ENCODE measurements around the gene FTO. TPM values are rescaled to one million over a fixed set of nuclear protein-coding genes. Genes with fewer than 3 reads are reported as not detected.

FTO gene
- total RNA-seq, 1 donor from 2014 or later, result 107 TPM

- Mint-ChIP-seq H3K4me3 (no peak overlapping the region), H3K27ac (ENCODE audit: unreplicated experiment) (peak overlapping the region; percentile 7), H3K27me3 (ENCODE audit: low read depth) (no peaks in the 10 kb centered on the region), H3K9me3 (peaks cover 5% of the 10 kb centered on the region), H3K36me3 (ENCODE audit: low read depth) (peaks cover 4% of the 10 kb centered on the region), H3K4me1 (peaks cover 21% of the 10 kb centered on the region)
- DNase-seq (ENCODE audit: low read depth, low spot score), result no peak
- no peak for TF ChIP-seq CTCF (conservative IDR thresholded peaks at IDR 0.05)
Observed at GRCh38 chr16:54142787-54143186, 438.8 kb downstream of the FTO start.

- no peak for TF ChIP-seq CTCF (conservative IDR thresholded peaks at IDR 0.05)
- H3K4me1 Mint-ChIP-seq, result peaks cover 21% of the 10 kb centered on the region
Observed at GRCh38 chr16:54143410-54143809, 439.5 kb downstream of the FTO start.

GRCh38 chr16:54143934-54144571 is 440.1 kb downstream of the FTO start:
- Mint-ChIP-seq H3K27me3 (ENCODE audit: low read depth) (no peaks in the 10 kb centered on the region), H3K4me1 (peaks cover 21% of the 10 kb centered on the region), H3K27ac (ENCODE audit: unreplicated experiment) (peak overlapping the region; percentile 81), H3K36me3 (ENCODE audit: low read depth) (no peaks in the 10 kb centered on the region), H3K9me3 (no peaks in the 10 kb centered on the region), H3K4me3 (no peak overlapping the region)
- TF ChIP-seq CTCF (conservative IDR thresholded peaks at IDR 0.05), result no peak
- DNase-seq (ENCODE audit: low read depth, low spot score), result no peak

More at GRCh38 chr16:54143410-54143809, 439.5 kb downstream of the FTO start:
- H3K9me3 Mint-ChIP-seq, result peaks cover under 1% of the 10 kb centered on the region
- H3K27me3 Mint-ChIP-seq (ENCODE audit: low read depth), result no peaks in the 10 kb centered on the region
- H3K4me3 Mint-ChIP-seq, result no peak overlapping the region
- peaks cover under 1% of the 10 kb centered on the region for H3K36me3 Mint-ChIP-seq (ENCODE audit: low read depth)
- no peak for DNase-seq (ENCODE audit: low read depth, low spot score)
- H3K27ac Mint-ChIP-seq (ENCODE audit: unreplicated experiment), result peak overlapping the region; percentile 81

GRCh38 chr16:54144572-54144947 is 440.6 kb downstream of the FTO start:
- Mint-ChIP-seq H3K9me3 (no peaks in the 10 kb centered on the region), H3K27ac (ENCODE audit: unreplicated experiment) (no peak overlapping the region), H3K27me3 (ENCODE audit: low read depth) (no peaks in the 10 kb centered on the region), H3K4me3 (no peak overlapping the region), H3K4me1 (peaks cover 21% of the 10 kb centered on the region), H3K36me3 (ENCODE audit: low read depth) (no peaks in the 10 kb centered on the region)
- no peak for DNase-seq (ENCODE audit: low read depth, low spot score)
- no peak for TF ChIP-seq CTCF (conservative IDR thresholded peaks at IDR 0.05)

- Mint-ChIP-seq H3K27ac (ENCODE audit: unreplicated experiment) (no peak overlapping the region), H3K4me1 (peaks cover 21% of the 10 kb centered on the region), H3K9me3 (no peaks in the 10 kb centered on the region), H3K36me3 (ENCODE audit: low read depth) (no peaks in the 10 kb centered on the region), H3K27me3 (ENCODE audit: low read depth) (no peaks in the 10 kb centered on the region), H3K4me3 (no peak overlapping the region)
- no peak for TF ChIP-seq CTCF (conservative IDR thresholded peaks at IDR 0.05)
- DNase-seq (ENCODE audit: low read depth, low spot score), result no peak
Observed at GRCh38 chr16:54145881-54146280, 441.9 kb downstream of the FTO start.
